ENCODE measurements around the gene CREB5.
"Not testable (repeated sequence)": the region's sequence is repeated elsewhere in the genome, so short reads cannot be mapped to it uniquely, and the experiment has no call there.

Gene CREB5

GRCh38 chr7:28401567-28401966 lies 10.8 kb upstream of the CREB5 start:
- not testable (repeated sequence) for H3K4me3 ChIP-seq (ENCODE audit: low read depth in 1 of 5, low read length in 5 of 5); H3K27me3 ChIP-seq (ENCODE audit: control insufficient read depth in 5 of 5, insufficient read depth in 4 of 5, low read length in 5 of 5); H3K9me3 ChIP-seq (ENCODE audit: control insufficient read depth in 5 of 5, low read length in 5 of 5); H3K27ac ChIP-seq (ENCODE audit: low read depth, low read length); H3K9ac ChIP-seq (ENCODE audit: low read length in 5 of 5); H3K36me3 ChIP-seq (ENCODE audit: control insufficient read depth in 5 of 5, insufficient read depth in 5 of 5, low read length in 5 of 5)
- peaks cover 5 to 14% (median 7%) of the 10 kb centered on the region in 5 donors for H3K4me1 ChIP-seq (ENCODE audit: control insufficient read depth in 5 of 5, insufficient read depth in 5 of 5, low read length in 5 of 5)

- H3K27me3 ChIP-seq (ENCODE audit: control insufficient read depth in 5 of 5, insufficient read depth in 4 of 5, low read length in 5 of 5) = peaks cover 2 to 10% (median 6%) of the 10 kb centered on the region in 5 donors
- H3K9ac ChIP-seq (ENCODE audit: low read length in 5 of 5) = no peak overlapping the region
- no peak overlapping the region for H3K4me3 ChIP-seq (ENCODE audit: low read depth in 1 of 5, low read length in 5 of 5)
- H3K9me3 ChIP-seq (ENCODE audit: control insufficient read depth in 5 of 5, low read length in 5 of 5) = no peaks in the 10 kb centered on the region
- H3K36me3 ChIP-seq (ENCODE audit: control insufficient read depth in 5 of 5, insufficient read depth in 5 of 5, low read length in 5 of 5) = no peaks in the 10 kb centered on the region
- peaks cover 7 to 32% (median 27%) of the 10 kb centered on the region in 5 donors for H3K4me1 ChIP-seq (ENCODE audit: control insufficient read depth in 5 of 5, insufficient read depth in 5 of 5, low read length in 5 of 5)
- H3K27ac ChIP-seq (ENCODE audit: low read depth, low read length) = peak overlapping the region; percentile 62
These were observed 6.7 kb upstream of the CREB5 start for GRCh38 chr7:28405662-28406061.

- Histone ChIP-seq H3K9ac (ENCODE audit: low read length in 5 of 5) (no peak overlapping the region), H3K4me3 (ENCODE audit: low read depth in 1 of 5, low read length in 5 of 5) (no peak overlapping the region), H3K36me3 (ENCODE audit: control insufficient read depth in 5 of 5, insufficient read depth in 5 of 5, low read length in 5 of 5) (no peaks in the 10 kb centered on the region), H3K9me3 (ENCODE audit: control insufficient read depth in 5 of 5, low read length in 5 of 5) (no peaks in the 10 kb centered on the region), H3K4me1 (ENCODE audit: control insufficient read depth in 5 of 5, insufficient read depth in 5 of 5, low read length in 5 of 5) (peaks cover 7 to 37% (median 32%) of the 10 kb centered on the region in 5 donors), H3K27ac (ENCODE audit: low read depth, low read length) (peak overlapping the region; percentile 62), H3K27me3 (ENCODE audit: control insufficient read depth in 5 of 5, insufficient read depth in 4 of 5, low read length in 5 of 5) (peaks cover 6 to 15% (median 11%) of the 10 kb centered on the region in 5 donors)
These were observed 6.1 kb upstream of the CREB5 start for GRCh38 chr7:28406192-28406591.

- Histone ChIP-seq H3K4me1 (ENCODE audit: control insufficient read depth in 5 of 5, insufficient read depth in 5 of 5, low read length in 5 of 5) (peaks cover 7 to 37% (median 32%) of the 10 kb centered on the region in 5 donors), H3K27me3 (ENCODE audit: control insufficient read depth in 5 of 5, insufficient read depth in 4 of 5, low read length in 5 of 5) (peaks cover 11 to 26% (median 20%) of the 10 kb centered on the region in 5 donors), H3K9ac (ENCODE audit: low read length in 5 of 5) (no peak overlapping the region), H3K9me3 (ENCODE audit: control insufficient read depth in 5 of 5, low read length in 5 of 5) (no peaks in the 10 kb centered on the region), H3K27ac (ENCODE audit: low read depth, low read length) (peak overlapping the region; percentile 34), H3K4me3 (ENCODE audit: low read depth in 1 of 5, low read length in 5 of 5) (no peak overlapping the region), H3K36me3 (ENCODE audit: control insufficient read depth in 5 of 5, insufficient read depth in 5 of 5, low read length in 5 of 5) (no peaks in the 10 kb centered on the region)
These were observed 4.7 kb upstream of the CREB5 start for GRCh38 chr7:28407651-28408050.

GRCh38 chr7:28408105-28408959 lies 4.0 kb upstream of the CREB5 start:
- Histone ChIP-seq H3K27me3 (ENCODE audit: control insufficient read depth in 5 of 5, insufficient read depth in 4 of 5, low read length in 5 of 5) (peaks cover 12 to 29% (median 20%) of the 10 kb centered on the region in 5 donors), H3K9me3 (ENCODE audit: control insufficient read depth in 5 of 5, low read length in 5 of 5) (no peaks in the 10 kb centered on the region), H3K4me3 (ENCODE audit: low read depth in 1 of 5, low read length in 5 of 5) (peak overlapping the region in 4 of 5 donors; percentile 36 to 48 (median 44)), H3K27ac (ENCODE audit: low read depth, low read length) (peak overlapping the region; percentile 34), H3K9ac (ENCODE audit: low read length in 5 of 5) (no peak overlapping the region), H3K4me1 (ENCODE audit: control insufficient read depth in 5 of 5, insufficient read depth in 5 of 5, low read length in 5 of 5) (peaks cover 7 to 37% (median 32%) of the 10 kb centered on the region in 5 donors), H3K36me3 (ENCODE audit: control insufficient read depth in 5 of 5, insufficient read depth in 5 of 5, low read length in 5 of 5) (no peaks in the 10 kb centered on the region)

- peak overlapping the region; percentile 62 to 82 (median 76) for H3K4me3 ChIP-seq (ENCODE audit: low read depth in 1 of 5, low read length in 5 of 5)
- H3K4me1 ChIP-seq (ENCODE audit: control insufficient read depth in 5 of 5, insufficient read depth in 5 of 5, low read length in 5 of 5) = peaks cover 7 to 37% (median 32%) of the 10 kb centered on the region in 5 donors
- H3K27ac ChIP-seq (ENCODE audit: low read depth, low read length) = peak overlapping the region; percentile 72
- H3K27me3 ChIP-seq (ENCODE audit: control insufficient read depth in 5 of 5, insufficient read depth in 4 of 5, low read length in 5 of 5) = peaks cover 12 to 29% (median 20%) of the 10 kb centered on the region in 5 donors
- no peaks in the 10 kb centered on the region for H3K9me3 ChIP-seq (ENCODE audit: control insufficient read depth in 5 of 5, low read length in 5 of 5)
- peak overlapping the region in 4 of 5 donors; percentile 69 to 82 (median 74) for H3K9ac ChIP-seq (ENCODE audit: low read length in 5 of 5)
- no peaks in the 10 kb centered on the region for H3K36me3 ChIP-seq (ENCODE audit: control insufficient read depth in 5 of 5, insufficient read depth in 5 of 5, low read length in 5 of 5)
These were observed 3.2 kb upstream of the CREB5 start for GRCh38 chr7:28408960-28409715.

GRCh38 chr7:28409716-28410627 lies 2.3 kb upstream of the CREB5 start:
- Histone ChIP-seq H3K36me3 (ENCODE audit: control insufficient read depth in 5 of 5, insufficient read depth in 5 of 5, low read length in 5 of 5) (no peaks in the 10 kb centered on the region), H3K27me3 (ENCODE audit: control insufficient read depth in 5 of 5, insufficient read depth in 4 of 5, low read length in 5 of 5) (peaks cover 12 to 29% (median 20%) of the 10 kb centered on the region in 5 donors), H3K4me1 (ENCODE audit: control insufficient read depth in 5 of 5, insufficient read depth in 5 of 5, low read length in 5 of 5) (peaks cover 7 to 37% (median 32%) of the 10 kb centered on the region in 5 donors), H3K4me3 (ENCODE audit: low read depth in 1 of 5, low read length in 5 of 5) (peak overlapping the region; percentile 62 to 82 (median 76)), H3K27ac (ENCODE audit: low read depth, low read length) (peak overlapping the region; percentile 72), H3K9me3 (ENCODE audit: control insufficient read depth in 5 of 5, low read length in 5 of 5) (no peaks in the 10 kb centered on the region), H3K9ac (ENCODE audit: low read length in 5 of 5) (peak overlapping the region in 4 of 5 donors; percentile 69 to 82 (median 74))

- H3K4me3 ChIP-seq (ENCODE audit: low read depth in 1 of 5, low read length in 5 of 5) = peak overlapping the region; percentile 62 to 82 (median 72)
- no peak overlapping the region for H3K27ac ChIP-seq (ENCODE audit: low read depth, low read length)
These were observed 1.4 kb upstream of the CREB5 start for GRCh38 chr7:28410628-28411531.

More at GRCh38 chr7:28410628-28411531, 1.4 kb upstream of the CREB5 start:
- H3K4me1 ChIP-seq (ENCODE audit: control insufficient read depth in 5 of 5, insufficient read depth in 5 of 5, low read length in 5 of 5) = peaks cover 2 to 36% (median 30%) of the 10 kb centered on the region in 5 donors
- peaks cover 13 to 29% (median 20%) of the 10 kb centered on the region in 5 donors for H3K27me3 ChIP-seq (ENCODE audit: control insufficient read depth in 5 of 5, insufficient read depth in 4 of 5, low read length in 5 of 5)
- peak overlapping the region; percentile 0 to 70 (median 51) for H3K9ac ChIP-seq (ENCODE audit: low read length in 5 of 5)
- no peaks in the 10 kb centered on the region for H3K9me3 ChIP-seq (ENCODE audit: control insufficient read depth in 5 of 5, low read length in 5 of 5)
- H3K36me3 ChIP-seq (ENCODE audit: control insufficient read depth in 5 of 5, insufficient read depth in 5 of 5, low read length in 5 of 5) = no peaks in the 10 kb centered on the region

All from subcutaneous abdominal adipose tissue (tissue), 5 donors.